NCI-H82 treated with DMSO at 0.1 percent for 48 hours (cell line): ENCODE results near the gene PKN3.
A peak's percentile ranks its signal among the peaks of the same experiment; 100 is the strongest.

Source experiments
- DNase-seq: peaks from one replicate; lab custom pipeline; 2025; ENCODE audit not compliant: unreplicated experiment; lab: John Stamatoyannopoulos, UW

Gene PKN3

GRCh38 chr9:128733256-128733655, 31.0 kb downstream of the PKN3 start:
- DNase-seq = peak; percentile 85

DNA sequence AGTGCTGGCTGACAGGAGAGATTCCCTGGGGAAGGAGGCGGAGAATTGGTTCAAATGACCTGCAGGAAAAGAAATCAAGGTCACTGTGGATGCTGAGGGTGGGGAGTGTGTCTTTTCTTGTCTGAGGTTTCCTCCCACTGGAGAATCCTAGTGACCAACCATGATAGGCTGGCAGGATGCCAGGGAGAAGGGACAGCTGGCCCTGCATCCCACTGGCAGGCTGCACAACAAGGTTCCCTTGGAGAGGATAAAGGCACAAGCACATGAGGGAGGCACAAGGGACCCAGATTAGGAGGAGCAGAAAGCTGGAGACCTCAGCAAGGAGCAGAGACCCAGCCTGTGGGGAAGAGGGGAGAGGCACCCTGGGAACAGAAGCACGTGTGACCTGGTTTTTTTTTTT, 33.1 kb downstream of the PKN3 start:
- no peak for DNase-seq

DNA sequence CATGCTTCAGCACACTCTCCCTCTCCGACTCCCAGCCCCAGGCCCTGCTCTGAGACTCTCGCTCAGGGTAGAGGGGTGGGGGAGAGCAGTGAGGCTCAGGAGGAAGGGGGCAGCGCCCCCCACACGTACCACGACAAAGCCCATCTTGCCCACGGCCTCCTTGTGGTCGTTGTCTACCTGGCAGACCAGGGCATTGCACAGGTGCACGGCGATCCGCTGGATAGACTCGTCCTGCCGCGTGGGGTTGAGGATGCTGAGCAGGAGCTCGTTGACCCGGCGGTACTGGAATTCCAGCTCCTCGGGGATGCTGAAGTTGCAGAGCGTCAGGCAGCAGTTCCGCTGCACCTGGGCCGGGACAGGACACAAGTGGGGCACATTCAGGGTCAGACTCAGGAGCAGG, 40.1 kb downstream of the PKN3 start:
- DNase-seq = no peak

GRCh38 chr9:128743421-128743820, 41.1 kb downstream of the PKN3 start:
- DNase-seq = no peak

DNA sequence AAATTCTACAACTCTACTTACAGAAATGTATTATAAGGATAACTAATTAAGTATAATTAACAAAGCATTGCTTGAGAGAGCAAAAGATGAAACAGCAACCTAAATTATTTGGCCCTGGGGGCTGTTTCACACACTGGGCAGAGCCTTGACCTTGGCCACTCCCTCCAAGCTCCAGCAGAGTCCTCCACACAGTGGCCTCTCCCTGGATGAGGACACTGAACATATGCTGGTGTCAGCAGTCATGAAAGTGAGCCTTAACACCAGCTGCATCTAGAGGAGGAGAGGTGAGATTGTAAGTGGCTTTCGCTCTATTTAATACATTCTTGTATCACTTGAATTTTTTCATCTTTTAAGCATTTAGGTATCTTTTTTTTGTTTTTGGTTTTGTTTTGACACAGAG, 44.9 kb downstream of the PKN3 start:
- no peak for DNase-seq

GRCh38 chr9:128750926-128751595, 48.8 kb downstream of the PKN3 start:
- DNase-seq = no peak

DNA sequence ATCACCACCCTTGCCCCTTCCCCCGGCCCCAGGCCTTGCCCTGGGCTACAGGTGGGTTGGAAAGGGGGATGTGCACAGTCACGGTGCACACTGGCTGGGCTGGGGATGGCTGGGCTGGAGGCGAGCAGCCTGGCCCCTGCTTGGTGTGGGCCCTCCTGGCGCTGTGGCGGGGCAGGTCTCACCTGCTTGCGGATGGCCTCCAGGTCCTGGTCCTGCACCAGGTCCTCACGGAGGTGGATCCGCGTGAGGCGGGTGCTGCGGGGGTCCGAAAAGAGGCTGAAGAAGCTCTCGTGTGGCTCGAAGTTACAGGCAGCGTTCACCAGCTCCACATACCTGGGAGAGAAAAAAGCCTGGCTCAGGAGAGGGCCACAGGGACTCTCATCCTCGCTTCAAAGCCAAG, 51.3 kb downstream of the PKN3 start:
- DNase-seq = no peak

DNA sequence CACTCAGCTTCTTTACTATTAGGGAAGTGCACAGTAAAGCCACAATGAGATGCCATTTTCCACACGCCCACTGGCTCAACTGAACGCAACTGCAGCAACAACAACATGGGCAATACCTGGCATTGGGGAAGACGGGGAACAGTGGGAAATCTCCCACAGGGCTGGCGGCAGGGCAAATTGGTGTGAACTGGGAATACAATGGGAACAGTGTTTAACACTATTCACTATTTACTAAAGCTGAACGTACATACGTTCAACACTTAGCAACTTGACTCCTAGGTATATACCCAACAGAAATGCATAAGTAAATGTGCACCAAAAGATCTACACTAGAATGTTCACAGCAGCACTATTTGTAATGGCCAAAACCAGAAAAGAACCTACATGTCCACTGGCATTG, 55.3 kb downstream of the PKN3 start:
- no peak for DNase-seq

- DNase-seq = no peak
Observed at GRCh38 chr9:128762671-128763449, 60.6 kb downstream of the PKN3 start.

- no peak for DNase-seq
Observed at GRCh38 chr9:128764361-128764760, 62.1 kb downstream of the PKN3 start.

DNA sequence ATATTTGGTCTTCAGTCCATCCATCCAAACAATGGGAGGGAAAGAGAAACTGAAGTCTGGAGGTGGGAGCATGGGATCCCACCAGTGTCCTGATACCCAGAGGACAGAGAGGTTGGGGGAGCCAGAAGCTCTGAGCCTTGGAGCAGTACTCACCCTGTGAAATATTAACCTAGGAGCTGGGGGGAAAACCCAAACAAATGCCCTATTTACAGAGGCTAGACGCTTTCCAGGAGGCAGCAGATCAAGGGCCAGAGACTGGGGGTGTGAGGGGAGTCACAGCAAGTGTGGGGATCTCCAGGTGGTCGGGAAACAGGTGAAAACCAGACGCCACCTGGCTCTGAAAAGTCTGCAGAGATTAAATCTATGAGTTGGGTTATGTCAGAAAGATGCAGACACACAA, 63.2 kb downstream of the PKN3 start:
- no peak for DNase-seq

- DNase-seq = no peak
Observed at GRCh38 chr9:128768606-128769005, 66.3 kb downstream of the PKN3 start.
